Measurements from ENCODE around the gene ROM1.
A peak's percentile ranks its signal among the peaks of the same experiment; 100 is the strongest.

The ROM1 gene

DNA sequence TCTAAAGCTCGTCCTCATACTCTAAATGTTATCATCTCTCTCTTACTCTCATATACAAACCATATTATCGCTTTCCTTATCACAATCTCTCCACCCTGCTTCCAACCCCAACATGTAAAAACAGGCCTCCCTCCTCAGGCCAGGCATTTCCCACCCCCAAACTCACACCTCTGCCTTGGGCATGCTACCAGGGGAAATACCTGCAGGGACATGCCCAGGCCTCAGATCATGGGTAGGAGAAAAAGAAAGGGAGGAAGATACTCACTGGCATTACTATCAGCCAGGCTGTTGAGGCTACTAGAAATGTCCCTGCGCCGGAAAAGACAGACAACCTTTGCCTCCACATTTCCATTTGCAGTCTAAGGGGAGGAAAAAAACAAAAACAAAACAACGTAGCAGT is 13.2 kb upstream of the ROM1 start:
- Histone ChIP-seq H3K4me3 (ENCODE audit: insufficient read length, low read depth) (peak overlapping the region; percentile 95), H3K27me3 (ENCODE audit: insufficient read depth, insufficient read length) (peaks cover 2% of the 10 kb centered on the region), H3K4me1 (ENCODE audit: insufficient read depth, insufficient read length) (peaks cover 12% of the 10 kb centered on the region), H3K36me3 (ENCODE audit: insufficient read depth, insufficient read length, low read length) (peaks cover 59% of the 10 kb centered on the region), H3K9me3 (ENCODE audit: insufficient read depth, low read length) (no peaks in the 10 kb centered on the region), H3K9ac (ENCODE audit: insufficient read length, low read depth) (peak overlapping the region; percentile 99)
- no peak for TF ChIP-seq ZNF274 (IDR thresholded peaks at IDR 0.05; ENCODE audit: low read depth, low read length)
- no peak for TF ChIP-seq SUZ12 (IDR thresholded peaks at IDR 0.05; ENCODE audit: extremely low read depth, insufficient read depth, insufficient read length)
- no peak for TF ChIP-seq YY1 (IDR thresholded peaks at IDR 0.05; ENCODE audit: insufficient read depth, insufficient read length)
- no peak for DNase-seq (ENCODE audit: low read depth, low spot score)

DNA sequence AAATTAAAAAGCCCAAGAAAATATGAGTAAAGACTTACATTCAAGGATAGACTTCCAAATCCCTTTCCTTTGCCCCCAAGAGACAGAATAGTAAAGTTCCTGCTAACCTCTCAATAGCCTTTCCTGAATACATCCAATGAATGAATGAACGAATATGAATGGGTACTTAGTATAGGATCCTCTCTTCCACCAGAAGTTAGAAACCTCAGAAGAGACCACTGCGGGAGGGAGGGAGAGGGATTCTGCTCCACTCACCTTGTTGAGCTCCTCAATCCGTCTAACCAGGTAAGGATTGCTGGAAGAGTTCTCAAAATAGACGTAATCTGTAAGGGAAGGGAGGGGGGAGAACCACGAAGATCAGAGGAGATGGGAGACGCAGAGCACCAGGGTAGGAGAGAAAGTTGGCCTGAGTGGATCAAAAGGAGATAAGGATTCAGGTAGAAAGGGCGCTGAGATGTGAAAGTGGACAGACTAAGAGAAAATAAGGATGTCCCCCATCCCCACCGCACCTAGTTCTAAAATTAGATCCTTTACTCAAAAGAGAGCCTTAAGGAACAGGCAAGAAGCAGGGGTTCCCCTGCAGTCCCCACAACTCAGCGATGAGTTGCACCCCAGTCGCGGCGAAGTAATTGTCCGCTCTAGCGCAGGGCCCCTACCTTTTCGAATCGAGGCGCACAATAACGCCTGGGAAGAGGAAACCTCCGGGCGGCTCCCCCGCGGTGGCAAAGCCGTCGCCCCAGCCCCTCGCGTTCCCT is 12.5 kb upstream of the ROM1 start:
- Histone ChIP-seq H3K4me1 (ENCODE audit: insufficient read depth, insufficient read length) (peaks cover 18% of the 10 kb centered on the region), H3K27me3 (ENCODE audit: insufficient read depth, insufficient read length) (peaks cover 2% of the 10 kb centered on the region), H3K36me3 (ENCODE audit: insufficient read depth, insufficient read length, low read length) (peaks cover 57% of the 10 kb centered on the region), H3K4me3 (ENCODE audit: insufficient read length, low read depth) (peak overlapping the region; percentile 95), H3K9ac (ENCODE audit: insufficient read length, low read depth) (peak overlapping the region; percentile 99), H3K9me3 (ENCODE audit: insufficient read depth, low read length) (no peaks in the 10 kb centered on the region)
- DNase-seq (ENCODE audit: low read depth, low spot score) = no peak
- TF ChIP-seq YY1 (IDR thresholded peaks at IDR 0.05; ENCODE audit: insufficient read depth, insufficient read length) = no peak
- TF ChIP-seq SUZ12 (IDR thresholded peaks at IDR 0.05; ENCODE audit: extremely low read depth, insufficient read depth, insufficient read length) = no peak
- no peak for TF ChIP-seq ZNF274 (IDR thresholded peaks at IDR 0.05; ENCODE audit: low read depth, low read length)

DNA sequence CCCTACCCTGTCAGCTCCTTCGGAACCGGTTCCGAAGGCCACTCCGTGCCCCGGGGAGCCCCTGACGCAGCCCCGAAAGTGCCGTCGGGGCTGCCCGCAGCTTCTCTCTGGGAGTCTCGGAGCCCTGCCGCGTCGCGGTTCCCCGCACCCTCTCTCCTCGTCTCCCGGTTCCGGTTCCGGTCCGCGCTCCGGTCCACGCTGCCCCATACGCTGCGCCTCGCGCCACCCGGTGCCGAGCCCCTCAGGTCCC is 12.0 kb upstream of the ROM1 start:
- Histone ChIP-seq H3K9ac (ENCODE audit: insufficient read length, low read depth) (peak overlapping the region; percentile 99), H3K4me1 (ENCODE audit: insufficient read depth, insufficient read length) (peaks cover 20% of the 10 kb centered on the region), H3K36me3 (ENCODE audit: insufficient read depth, insufficient read length, low read length) (peaks cover 55% of the 10 kb centered on the region), H3K9me3 (ENCODE audit: insufficient read depth, low read length) (no peaks in the 10 kb centered on the region), H3K4me3 (ENCODE audit: insufficient read length, low read depth) (peak overlapping the region; percentile 95), H3K27me3 (ENCODE audit: insufficient read depth, insufficient read length) (peaks cover 2% of the 10 kb centered on the region)
- DNase-seq (ENCODE audit: low read depth, low spot score) = no peak
- no peak for TF ChIP-seq SUZ12 (IDR thresholded peaks at IDR 0.05; ENCODE audit: extremely low read depth, insufficient read depth, insufficient read length)
- TF ChIP-seq YY1 (IDR thresholded peaks at IDR 0.05; ENCODE audit: insufficient read depth, insufficient read length) = no peak
- no peak for TF ChIP-seq ZNF274 (IDR thresholded peaks at IDR 0.05; ENCODE audit: low read depth, low read length)

DNA sequence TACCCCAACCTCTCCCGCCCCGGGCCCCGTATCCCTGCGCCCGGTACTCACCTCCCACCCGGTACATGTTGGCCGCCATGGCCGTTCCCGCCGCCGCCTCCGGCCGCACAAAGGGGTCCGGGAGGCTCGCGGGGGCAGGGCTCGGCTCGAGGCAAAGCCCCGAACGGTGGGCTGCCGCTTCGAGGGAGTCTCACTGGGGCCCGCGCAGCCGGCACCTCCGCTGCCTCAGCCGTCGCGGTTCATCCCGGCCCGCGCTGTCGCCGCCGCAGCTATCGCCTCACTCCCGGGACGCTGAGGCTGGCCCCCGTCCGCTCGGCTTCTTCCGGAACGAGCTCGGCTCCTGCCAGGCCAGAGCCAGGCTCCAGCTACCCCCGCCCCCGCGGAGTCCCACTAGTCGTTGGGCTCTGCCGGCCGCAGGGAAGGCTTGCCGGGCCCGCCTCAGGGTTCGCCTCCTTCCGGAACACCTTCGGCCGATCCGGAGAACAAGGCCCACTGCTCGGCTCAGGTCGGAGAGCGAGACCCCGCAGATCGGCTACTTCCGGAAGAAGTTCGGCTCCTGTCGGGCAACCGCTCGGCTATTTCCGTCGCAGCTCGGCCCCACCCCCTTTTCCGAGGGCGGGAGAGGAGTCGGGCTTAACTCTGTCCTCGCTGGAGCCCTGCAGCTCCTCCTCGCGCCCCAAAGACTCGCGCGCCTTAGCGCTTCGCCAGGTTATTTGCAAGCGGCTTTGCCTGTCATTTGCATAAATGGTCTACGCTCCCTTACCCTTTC is 11.5 kb upstream of the ROM1 start, which contains the start of gene MTA2:
TSS of gene MTA2 (minus strand) at position 494 of the 769 bp plus-strand sequence. CDS start at position 79, 415 bp downstream.
- Histone ChIP-seq H3K4me1 (ENCODE audit: insufficient read depth, insufficient read length) (peaks cover 20% of the 10 kb centered on the region), H3K27me3 (ENCODE audit: insufficient read depth, insufficient read length) (peaks cover 2% of the 10 kb centered on the region), H3K36me3 (ENCODE audit: insufficient read depth, insufficient read length, low read length) (peaks cover 49% of the 10 kb centered on the region), H3K4me3 (ENCODE audit: insufficient read length, low read depth) (peak within 1 kb of the TSS; percentile 95), H3K9ac (ENCODE audit: insufficient read length, low read depth) (peak within 1 kb of the TSS; percentile 99), H3K9me3 (ENCODE audit: insufficient read depth, low read length) (no peaks in the 10 kb centered on the region)
- TF ChIP-seq ZNF274 (IDR thresholded peaks at IDR 0.05; ENCODE audit: low read depth, low read length) = no peak
- TF ChIP-seq SUZ12 (IDR thresholded peaks at IDR 0.05; ENCODE audit: extremely low read depth, insufficient read depth, insufficient read length) = no peak
- no peak for TF ChIP-seq YY1 (IDR thresholded peaks at IDR 0.05; ENCODE audit: insufficient read depth, insufficient read length)
- DNase-seq (ENCODE audit: low read depth, low spot score) = peak; percentile 97

DNA sequence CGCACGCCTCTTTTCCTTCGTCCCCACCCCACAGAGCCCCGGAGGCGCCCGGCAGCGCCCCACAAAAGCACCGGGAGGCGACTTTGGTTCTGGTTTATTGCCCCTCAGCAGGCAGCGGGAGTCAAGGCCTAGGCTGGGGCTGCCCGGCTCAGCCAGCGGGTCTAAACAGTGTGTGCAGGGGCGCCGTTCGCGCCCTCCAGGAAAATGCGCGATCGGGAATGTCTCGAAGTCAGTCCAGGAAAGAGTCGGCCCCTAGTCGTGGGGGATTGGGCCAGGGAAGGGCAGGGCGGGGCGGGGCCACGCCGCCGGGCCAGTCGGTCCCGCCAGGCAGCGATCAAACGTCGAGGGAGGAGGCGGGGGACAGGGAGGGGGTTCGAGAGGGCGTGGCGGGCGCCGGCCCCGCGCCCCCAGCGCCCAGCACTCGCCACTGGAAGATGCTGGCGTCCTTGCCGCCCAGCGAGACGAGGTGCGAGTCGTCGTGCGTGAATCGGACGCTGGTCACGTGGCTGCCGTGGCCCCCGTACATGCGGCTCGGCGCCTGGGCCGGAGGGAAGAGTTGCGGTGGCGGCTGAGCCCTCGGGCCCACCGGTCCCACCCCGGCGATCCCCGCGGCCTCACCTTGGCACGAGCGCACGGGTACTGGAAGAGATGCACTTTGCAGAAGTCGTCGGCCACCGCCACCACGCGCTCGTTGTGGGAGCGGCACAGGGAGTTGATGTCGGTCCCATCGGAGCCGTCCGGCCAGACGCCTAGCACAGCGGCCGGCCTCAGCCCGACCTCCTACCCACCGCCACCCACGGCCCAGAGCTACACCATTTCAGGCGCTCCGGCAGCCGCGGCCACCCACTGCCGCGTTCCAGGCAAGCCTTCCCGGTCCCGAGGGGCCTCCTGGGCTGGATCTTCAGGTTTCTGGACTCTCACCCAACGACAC is 10.7 kb upstream of the ROM1 start:
- H3K4me1 ChIP-seq (ENCODE audit: insufficient read depth, insufficient read length) = peaks cover 20% of the 10 kb centered on the region
- peaks cover 2% of the 10 kb centered on the region for H3K27me3 ChIP-seq (ENCODE audit: insufficient read depth, insufficient read length)
- peaks cover 44% of the 10 kb centered on the region for H3K36me3 ChIP-seq (ENCODE audit: insufficient read depth, insufficient read length, low read length)
- H3K9ac ChIP-seq (ENCODE audit: insufficient read length, low read depth) = peak overlapping the region; percentile 85
- H3K9me3 ChIP-seq (ENCODE audit: insufficient read depth, low read length) = no peaks in the 10 kb centered on the region
- TF ChIP-seq SUZ12 (IDR thresholded peaks at IDR 0.05; ENCODE audit: extremely low read depth, insufficient read depth, insufficient read length) (no peak), ZNF274 (IDR thresholded peaks at IDR 0.05; ENCODE audit: low read depth, low read length) (no peak), YY1 (IDR thresholded peaks at IDR 0.05; ENCODE audit: insufficient read depth, insufficient read length) (no peak)
- no peak for DNase-seq (ENCODE audit: low read depth, low spot score)
- H3K4me3 ChIP-seq (ENCODE audit: insufficient read length, low read depth) = peak overlapping the region; percentile 58

DNA sequence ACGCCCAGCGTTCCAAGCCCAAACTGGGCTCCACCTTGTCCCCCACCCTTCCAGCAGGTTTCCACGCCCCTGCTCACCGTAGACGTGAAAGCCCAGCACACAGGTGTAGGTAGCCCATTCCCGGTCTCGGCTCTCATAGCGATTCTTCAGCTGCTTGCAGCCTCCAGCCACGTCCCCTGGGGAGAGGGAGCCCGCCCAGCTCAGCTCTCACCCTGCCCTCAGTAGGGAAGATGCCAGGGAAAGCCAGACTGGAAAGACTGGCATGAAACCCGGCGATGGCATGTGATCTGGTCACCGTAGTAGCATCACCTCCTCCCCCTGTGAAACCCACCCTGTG is 10.0 kb upstream of the ROM1 start:
- no peak for TF ChIP-seq ZNF274 (IDR thresholded peaks at IDR 0.05; ENCODE audit: low read depth, low read length)
- no peak for TF ChIP-seq SUZ12 (IDR thresholded peaks at IDR 0.05; ENCODE audit: extremely low read depth, insufficient read depth, insufficient read length)
- TF ChIP-seq YY1 (IDR thresholded peaks at IDR 0.05; ENCODE audit: insufficient read depth, insufficient read length) = no peak
- Histone ChIP-seq H3K4me3 (ENCODE audit: insufficient read length, low read depth) (no peak overlapping the region), H3K27me3 (ENCODE audit: insufficient read depth, insufficient read length) (peaks cover 2% of the 10 kb centered on the region), H3K36me3 (ENCODE audit: insufficient read depth, insufficient read length, low read length) (peaks cover 40% of the 10 kb centered on the region), H3K9me3 (ENCODE audit: insufficient read depth, low read length) (no peaks in the 10 kb centered on the region), H3K9ac (ENCODE audit: insufficient read length, low read depth) (peak overlapping the region; percentile 85), H3K4me1 (ENCODE audit: insufficient read depth, insufficient read length) (peaks cover 20% of the 10 kb centered on the region)
- DNase-seq (ENCODE audit: low read depth, low spot score) = no peak

Data from NT2/D1 (cell line).